ENCODE results near the gene RIPOR2. TPM values are rescaled to one million over a fixed set of nuclear protein-coding genes. Genes with fewer than 3 reads are reported as not detected.

RIPOR2 gene
- total RNA-seq, 4 donors from 2014 or later = 5.2 to 34.0 (median 21.2) TPM

DNA sequence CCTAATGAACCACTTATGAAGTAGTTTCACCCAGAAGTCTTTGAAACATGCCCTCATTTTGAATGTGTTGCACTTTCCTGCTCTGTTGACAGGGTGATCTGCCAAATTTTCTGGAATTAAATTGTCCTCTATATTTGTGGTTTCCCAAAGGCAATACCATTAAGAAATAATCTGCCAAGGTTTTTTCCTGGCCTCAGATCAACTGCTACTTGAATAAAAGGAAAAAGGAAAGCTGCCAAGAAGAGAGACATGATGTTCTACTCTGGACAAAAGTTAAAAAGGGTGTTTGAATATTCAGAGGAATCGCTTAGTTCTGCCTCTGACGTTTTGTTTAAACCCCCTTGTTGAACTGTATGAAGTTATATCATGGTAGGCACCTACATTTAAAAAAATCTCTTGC lies 99.7 kb downstream of the RIPOR2 start:
- no peaks in the 10 kb centered on the region for H3K27me3 ChIP-seq
- H3K4me1 ChIP-seq = no peaks in the 10 kb centered on the region
- H3K36me3 ChIP-seq = peaks cover 0 to 22% of the 10 kb centered on the region in 2 donors
- DNase-seq (no peak), ATAC-seq (peak in 1 of 2 donors; percentile 11)
- in situ Hi-C loops (cut with MboI; ENCODE audit: low sequenced_read_pairs in 4 of 4) (no loop called here), intact Hi-C loops (cut with DNase I; ENCODE audit: low total_unique reads) (no loop called here)
- H3K4me3 ChIP-seq = no peak overlapping the region
- TF ChIP-seq, protein P1, sequence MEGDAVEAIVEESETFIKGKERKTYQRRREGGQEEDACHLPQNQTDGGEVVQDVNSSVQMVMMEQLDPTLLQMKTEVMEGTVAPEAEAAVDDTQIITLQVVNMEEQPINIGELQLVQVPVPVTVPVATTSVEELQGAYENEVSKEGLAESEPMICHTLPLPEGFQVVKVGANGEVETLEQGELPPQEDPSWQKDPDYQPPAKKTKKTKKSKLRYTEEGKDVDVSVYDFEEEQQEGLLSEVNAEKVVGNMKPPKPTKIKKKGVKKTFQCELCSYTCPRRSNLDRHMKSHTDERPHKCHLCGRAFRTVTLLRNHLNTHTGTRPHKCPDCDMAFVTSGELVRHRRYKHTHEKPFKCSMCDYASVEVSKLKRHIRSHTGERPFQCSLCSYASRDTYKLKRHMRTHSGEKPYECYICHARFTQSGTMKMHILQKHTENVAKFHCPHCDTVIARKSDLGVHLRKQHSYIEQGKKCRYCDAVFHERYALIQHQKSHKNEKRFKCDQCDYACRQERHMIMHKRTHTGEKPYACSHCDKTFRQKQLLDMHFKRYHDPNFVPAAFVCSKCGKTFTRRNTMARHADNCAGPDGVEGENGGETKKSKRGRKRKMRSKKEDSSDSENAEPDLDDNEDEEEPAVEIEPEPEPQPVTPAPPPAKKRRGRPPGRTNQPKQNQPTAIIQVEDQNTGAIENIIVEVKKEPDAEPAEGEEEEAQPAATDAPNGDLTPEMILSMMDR (IDR thresholded peaks at IDR 0.05 in 4 of 5, conservative IDR thresholded peaks at IDR 0.05 in 1 of 5) = no peak
- no peak for TF ChIP-seq POLR2A (IDR thresholded peaks at IDR 0.05)
- H3K9me3 ChIP-seq = no peaks in the 10 kb centered on the region
- H3K27ac ChIP-seq = peak overlapping the region in 1 of 4 donors; percentile 5

DNA sequence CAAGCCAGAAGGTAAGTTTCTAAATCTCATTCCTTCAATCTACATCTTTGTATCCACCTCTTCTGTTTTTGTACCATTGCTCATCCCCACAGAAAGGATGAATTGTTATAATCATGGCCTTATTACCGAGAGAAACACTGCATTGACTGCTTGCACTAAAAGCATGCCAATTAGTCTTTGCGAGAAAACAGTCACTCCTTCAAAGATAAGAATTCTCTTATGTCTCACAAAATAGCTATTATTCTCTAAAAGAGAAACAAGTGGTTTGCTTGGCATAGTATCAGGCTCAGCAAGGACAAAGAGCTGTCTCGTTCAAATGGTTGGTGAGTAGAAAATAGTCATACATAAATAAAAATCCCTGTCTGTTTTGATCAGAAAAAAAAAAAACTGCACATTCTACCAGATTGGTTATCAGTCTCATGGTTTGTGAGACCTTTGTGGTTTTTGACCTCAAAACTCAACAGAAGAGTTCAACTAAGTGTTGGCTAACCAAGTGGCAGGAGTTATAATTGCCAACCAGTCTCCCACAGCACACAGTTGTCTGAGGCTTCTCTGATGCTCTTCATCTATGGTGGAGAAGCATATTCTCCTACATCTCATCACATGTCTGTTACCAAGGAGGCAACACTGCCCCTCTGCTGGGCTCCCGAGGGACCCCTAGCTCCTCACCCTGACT lies 101.9 kb downstream of the RIPOR2 start:
- TF ChIP-seq, protein P1 (IDR thresholded peaks at IDR 0.05 in 4 of 5, conservative IDR thresholded peaks at IDR 0.05 in 1 of 5) = no peak
- TF ChIP-seq POLR2A (IDR thresholded peaks at IDR 0.05) = no peak
- H3K9me3 ChIP-seq = no peaks in the 10 kb centered on the region
- H3K4me1 ChIP-seq = no peaks in the 10 kb centered on the region
- no peak overlapping the region for H3K27ac ChIP-seq
- no peaks in the 10 kb centered on the region for H3K27me3 ChIP-seq
- ATAC-seq (no peak), DNase-seq (no peak)
- H3K4me3 ChIP-seq = no peak overlapping the region
- peaks cover 0 to 24% of the 10 kb centered on the region in 2 donors for H3K36me3 ChIP-seq
- intact Hi-C loops (cut with DNase I; ENCODE audit: low total_unique reads) = no loop called here
- in situ Hi-C loops (cut with MboI; ENCODE audit: low sequenced_read_pairs in 4 of 4) = no loop called here

DNA sequence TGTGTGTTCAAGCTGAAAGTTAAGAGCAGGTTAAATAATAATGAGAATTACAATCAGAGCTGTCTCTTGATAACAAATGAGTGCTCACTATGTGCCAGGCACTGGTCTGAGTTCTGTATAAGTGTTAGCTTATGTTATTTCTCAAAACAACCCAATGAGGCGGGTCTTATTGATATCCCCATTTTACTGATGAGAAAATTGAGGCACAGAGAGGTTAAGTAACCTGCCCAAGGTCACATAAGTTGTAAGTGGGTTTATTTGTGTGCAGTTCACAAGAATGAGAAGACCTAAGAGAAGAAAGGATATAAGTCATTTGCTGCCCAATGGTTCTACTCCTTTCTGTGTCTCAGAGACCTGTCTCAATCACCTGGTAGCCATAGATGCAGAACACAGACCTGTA lies 103.0 kb downstream of the RIPOR2 start:
- in situ Hi-C loops (cut with MboI; ENCODE audit: low sequenced_read_pairs in 4 of 4) (no loop called here), intact Hi-C loops (cut with DNase I; ENCODE audit: low total_unique reads) (no loop called here)
- DNase-seq (no peak), ATAC-seq (no peak)
- Histone ChIP-seq H3K4me3 (no peak overlapping the region), H3K36me3 (peaks cover 0 to 23% of the 10 kb centered on the region in 2 donors), H3K9me3 (no peaks in the 10 kb centered on the region), H3K27ac (no peak overlapping the region), H3K4me1 (no peaks in the 10 kb centered on the region), H3K27me3 (no peaks in the 10 kb centered on the region)
- TF ChIP-seq, protein P1 (IDR thresholded peaks at IDR 0.05 in 4 of 5, conservative IDR thresholded peaks at IDR 0.05 in 1 of 5) = no peak
- no peak for TF ChIP-seq POLR2A (IDR thresholded peaks at IDR 0.05)

DNA sequence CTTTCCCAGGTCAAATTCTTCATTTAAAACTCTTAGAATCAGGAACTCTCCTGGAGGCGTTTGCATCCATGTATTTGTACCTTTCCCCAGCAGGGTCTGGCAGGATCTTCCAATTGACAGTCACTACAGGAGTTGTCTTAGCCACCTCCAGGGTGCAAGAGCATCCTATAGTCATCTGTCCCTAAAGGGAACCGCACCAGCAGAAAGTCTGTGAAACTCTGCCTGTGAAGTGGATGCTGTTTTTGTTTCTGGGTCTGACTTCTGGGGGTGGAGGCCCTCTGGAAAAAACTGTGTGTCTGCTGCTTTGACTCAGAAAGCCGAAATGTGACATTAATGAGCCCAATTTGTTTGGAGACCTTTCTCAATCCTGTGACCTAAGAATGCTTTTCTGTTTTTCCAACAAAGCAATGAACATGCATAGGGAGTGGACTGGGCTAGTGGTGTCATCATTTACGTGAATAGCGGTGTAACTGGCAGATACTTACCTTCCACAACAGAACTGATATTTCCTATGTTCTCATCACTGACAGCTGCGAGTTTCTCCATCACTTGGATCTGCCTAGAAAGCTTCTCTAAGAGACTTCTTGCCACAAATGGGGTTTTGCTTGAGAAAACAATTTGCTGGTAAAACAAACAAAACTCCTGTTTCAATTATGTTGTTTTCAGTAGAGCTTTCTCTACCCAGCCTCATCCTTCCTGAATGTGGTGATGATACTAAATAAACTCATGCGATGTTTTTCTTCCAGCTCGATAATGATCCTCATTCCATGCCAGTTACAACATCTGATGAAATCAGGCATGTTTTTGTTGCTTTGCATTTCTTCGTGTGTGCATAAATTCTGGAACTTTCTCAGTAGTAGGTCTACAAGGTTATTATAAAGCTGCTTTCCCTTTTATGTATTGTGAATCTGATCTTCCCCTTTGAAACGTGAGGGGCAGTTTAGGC lies 103.7 kb downstream of the RIPOR2 start:
- in situ Hi-C loops (cut with MboI; ENCODE audit: low sequenced_read_pairs in 4 of 4) = no loop called here
- TF ChIP-seq, protein P1 (IDR thresholded peaks at IDR 0.05 in 4 of 5, conservative IDR thresholded peaks at IDR 0.05 in 1 of 5) = no peak
- TF ChIP-seq POLR2A (IDR thresholded peaks at IDR 0.05) = no peak
- intact Hi-C loops (cut with DNase I; ENCODE audit: low total_unique reads) = no loop called here
- Histone ChIP-seq H3K9me3 (no peaks in the 10 kb centered on the region), H3K36me3 (peaks cover 0 to 31% of the 10 kb centered on the region in 2 donors), H3K27me3 (no peaks in the 10 kb centered on the region), H3K4me1 (no peaks in the 10 kb centered on the region), H3K4me3 (no peak overlapping the region), H3K27ac (no peak overlapping the region)
- ATAC-seq (peak in 1 of 2 donors; percentile 16), DNase-seq (no peak)
